Rectal smooth muscle tissue (tissue), 1 donor: ENCODE data around the gene AGO1.
"Not testable (repeated sequence)": the region's sequence is repeated elsewhere in the genome, so short reads cannot be mapped to it uniquely, and the experiment has no call there.

ENCODE experiments used
- H3K27ac ChIP-seq: one replicate; pipeline ENCODE4 v1.7.0; 2013; ENCODE audit warnings: low read depth, low read length, inconsistent platforms
- H3K27me3 ChIP-seq: one replicate; pipeline ENCODE4 v1.7.0; 2013; ENCODE audit warnings: low read length; ENCODE audit not compliant: control insufficient read depth, insufficient read depth
- H3K36me3 ChIP-seq: one replicate; pipeline ENCODE4 v1.7.0; 2013; ENCODE audit warnings: low read length; ENCODE audit not compliant: control insufficient read depth, insufficient read depth
- H3K4me1 ChIP-seq: one replicate; pipeline ENCODE4 v1.7.0; 2013; ENCODE audit warnings: low read length; ENCODE audit not compliant: control insufficient read depth, insufficient read depth
- H3K4me3 ChIP-seq: one replicate; pipeline ENCODE4 v1.7.0; 2013; ENCODE audit warnings: low read length
- H3K9ac ChIP-seq: one replicate; pipeline ENCODE4 v1.7.0; 2013; ENCODE audit warnings: low read length

The AGO1 gene

GRCh38 chr1:35852241-35852640 lies 30.8 kb upstream of the AGO1 start:
- Histone ChIP-seq H3K27me3 (no peaks in the 10 kb centered on the region), H3K4me3 (no peak overlapping the region), H3K9ac (no peak overlapping the region), H3K4me1 (peaks cover 20% of the 10 kb centered on the region), H3K36me3 (peaks cover 16% of the 10 kb centered on the region), H3K27ac (peak overlapping the region; percentile 30)

GRCh38 chr1:35854989-35855700 lies 27.9 kb upstream of the AGO1 start:
- H3K9ac ChIP-seq = no peak overlapping the region
- no peak overlapping the region for H3K27ac ChIP-seq
- peaks cover 16% of the 10 kb centered on the region for H3K36me3 ChIP-seq
- H3K4me1 ChIP-seq = peaks cover 16% of the 10 kb centered on the region
- no peaks in the 10 kb centered on the region for H3K27me3 ChIP-seq
- no peak overlapping the region for H3K4me3 ChIP-seq

- peaks cover 16% of the 10 kb centered on the region for H3K36me3 ChIP-seq
- no peak overlapping the region for H3K9ac ChIP-seq
- no peak overlapping the region for H3K4me3 ChIP-seq
- H3K27ac ChIP-seq = no peak overlapping the region
- no peaks in the 10 kb centered on the region for H3K27me3 ChIP-seq
- H3K4me1 ChIP-seq = peaks cover 5% of the 10 kb centered on the region
Observed at GRCh38 chr1:35856964-35857363, 26.0 kb upstream of the AGO1 start.

GRCh38 chr1:35857830-35858229 lies 25.2 kb upstream of the AGO1 start:
- Histone ChIP-seq H3K27me3 (no peaks in the 10 kb centered on the region), H3K9ac (no peak overlapping the region), H3K27ac (no peak overlapping the region), H3K36me3 (peaks cover 16% of the 10 kb centered on the region), H3K4me1 (no peaks in the 10 kb centered on the region), H3K4me3 (no peak overlapping the region)

- no peak overlapping the region for H3K4me3 ChIP-seq
- no peak overlapping the region for H3K27ac ChIP-seq
- no peak overlapping the region for H3K9ac ChIP-seq
- H3K27me3 ChIP-seq = no peaks in the 10 kb centered on the region
- H3K4me1 ChIP-seq = no peaks in the 10 kb centered on the region
- peaks cover 5% of the 10 kb centered on the region for H3K36me3 ChIP-seq
Observed at GRCh38 chr1:35860696-35861095, 22.3 kb upstream of the AGO1 start.

- no peak overlapping the region for H3K9ac ChIP-seq
- no peaks in the 10 kb centered on the region for H3K36me3 ChIP-seq
- H3K4me1 ChIP-seq = no peaks in the 10 kb centered on the region
- H3K27ac ChIP-seq = no peak overlapping the region
- H3K27me3 ChIP-seq = no peaks in the 10 kb centered on the region
- H3K4me3 ChIP-seq = no peak overlapping the region
Observed at GRCh38 chr1:35863136-35863535, 19.9 kb upstream of the AGO1 start.

GRCh38 chr1:35863881-35864625 lies 19.0 kb upstream of the AGO1 start:
- no peak overlapping the region for H3K9ac ChIP-seq
- H3K4me1 ChIP-seq = no peaks in the 10 kb centered on the region
- no peaks in the 10 kb centered on the region for H3K27me3 ChIP-seq
- no peaks in the 10 kb centered on the region for H3K36me3 ChIP-seq
- H3K27ac ChIP-seq = no peak overlapping the region
- H3K4me3 ChIP-seq = no peak overlapping the region

- Histone ChIP-seq H3K27me3 (no peaks in the 10 kb centered on the region), H3K4me3 (no peak overlapping the region), H3K4me1 (no peaks in the 10 kb centered on the region), H3K36me3 (no peaks in the 10 kb centered on the region), H3K27ac (no peak overlapping the region), H3K9ac (no peak overlapping the region)
Observed at GRCh38 chr1:35864813-35865212, 18.2 kb upstream of the AGO1 start.

- Histone ChIP-seq H3K27me3 (no peaks in the 10 kb centered on the region), H3K27ac (no peak overlapping the region), H3K9ac (no peak overlapping the region), H3K4me3 (no peak overlapping the region), H3K36me3 (no peaks in the 10 kb centered on the region), H3K4me1 (no peaks in the 10 kb centered on the region)
Observed at GRCh38 chr1:35866991-35867390, 16.0 kb upstream of the AGO1 start.

- H3K27ac ChIP-seq, H3K9ac ChIP-seq, H3K36me3 ChIP-seq, H3K4me3 ChIP-seq, H3K27me3 ChIP-seq, H3K4me1 ChIP-seq: not testable (repeated sequence)
Observed at GRCh38 chr1:35869245-35869950, 13.6 kb upstream of the AGO1 start.

- Histone ChIP-seq H3K36me3 (no peaks in the 10 kb centered on the region), H3K4me3 (no peak overlapping the region), H3K4me1 (no peaks in the 10 kb centered on the region), H3K27me3 (no peaks in the 10 kb centered on the region), H3K9ac (no peak overlapping the region), H3K27ac (no peak overlapping the region)
Observed at GRCh38 chr1:35870651-35871309, 12.2 kb upstream of the AGO1 start.

GRCh38 chr1:35873243-35873750 lies 9.7 kb upstream of the AGO1 start:
- no peaks in the 10 kb centered on the region for H3K4me1 ChIP-seq
- H3K4me3 ChIP-seq = no peak overlapping the region
- no peak overlapping the region for H3K27ac ChIP-seq
- no peak overlapping the region for H3K9ac ChIP-seq
- no peaks in the 10 kb centered on the region for H3K27me3 ChIP-seq
- no peaks in the 10 kb centered on the region for H3K36me3 ChIP-seq
